Ishikawa (cell line): Measurements from ENCODE around the gene ZNF454.

Source experiments
- CEBPB ChIP-seq: IDR thresholded peaks from 2 replicates; pipeline ENCODE4 v1.6.1; 2012
- CREB1 ChIP-seq: IDR thresholded peaks from 2 replicates; pipeline ENCODE4 v1.6.1; 2012; ENCODE audit warnings: low read depth
- EGR1 ChIP-seq: IDR thresholded peaks from 2 replicates; pipeline ENCODE4 v1.6.1; 2012
- EP300 ChIP-seq: IDR thresholded peaks from 2 replicates; pipeline ENCODE4 v1.6.1; 2012; ENCODE audit warnings: borderline replicate concordance
- FOXM1 ChIP-seq: IDR thresholded peaks from 2 replicates; pipeline ENCODE4 v1.6.1; 2012; ENCODE audit warnings: low read depth, borderline replicate concordance
- NFIC ChIP-seq: IDR thresholded peaks from 2 replicates; pipeline ENCODE4 v1.6.1; 2012
- RAD21 ChIP-seq: IDR thresholded peaks from 2 replicates; pipeline ENCODE4 v1.6.1; 2012; ENCODE audit warnings: low read depth
- REST ChIP-seq: IDR thresholded peaks from 2 replicates; pipeline ENCODE4 v1.6.1; 2012; ENCODE audit warnings: low read depth, mild to moderate bottlenecking
- TAF1 ChIP-seq: IDR thresholded peaks from 2 replicates; pipeline ENCODE4 v1.6.1; 2012; ENCODE audit warnings: low read depth, mild to moderate bottlenecking
- TCF12 ChIP-seq: IDR thresholded peaks from 2 replicates; pipeline ENCODE4 v1.6.1; 2012; ENCODE audit warnings: low read depth
- TEAD4 ChIP-seq: IDR thresholded peaks from 2 replicates; pipeline ENCODE4 v1.6.1; 2012
- YY1 ChIP-seq: IDR thresholded peaks from 2 replicates; pipeline ENCODE4 v1.6.1; 2012; ENCODE audit warnings: low read depth
- ZBTB7A ChIP-seq: IDR thresholded peaks from 2 replicates; pipeline ENCODE4 v1.6.1; 2012; ENCODE audit warnings: low read depth
- TF ChIP-seq, protein P1 (sequence below): IDR thresholded peaks from 2 replicates; pipeline ENCODE4 v1.6.1; 2012
- TF ChIP-seq, protein P2 (sequence below): IDR thresholded peaks from 2 replicates; pipeline ENCODE4 v1.6.1; 2012

ZNF454 gene

GRCh38 chr5:178940569-178941360, at the start of gene ZNF454:
TSS of gene ZNF454 (plus strand) at chr5:178941198. CDS start at chr5:178942792, 1,594 bp downstream.
- TF ChIP-seq CREB1 (no peak), TAF1 (no peak), TCF12 (no peak)

DNA sequence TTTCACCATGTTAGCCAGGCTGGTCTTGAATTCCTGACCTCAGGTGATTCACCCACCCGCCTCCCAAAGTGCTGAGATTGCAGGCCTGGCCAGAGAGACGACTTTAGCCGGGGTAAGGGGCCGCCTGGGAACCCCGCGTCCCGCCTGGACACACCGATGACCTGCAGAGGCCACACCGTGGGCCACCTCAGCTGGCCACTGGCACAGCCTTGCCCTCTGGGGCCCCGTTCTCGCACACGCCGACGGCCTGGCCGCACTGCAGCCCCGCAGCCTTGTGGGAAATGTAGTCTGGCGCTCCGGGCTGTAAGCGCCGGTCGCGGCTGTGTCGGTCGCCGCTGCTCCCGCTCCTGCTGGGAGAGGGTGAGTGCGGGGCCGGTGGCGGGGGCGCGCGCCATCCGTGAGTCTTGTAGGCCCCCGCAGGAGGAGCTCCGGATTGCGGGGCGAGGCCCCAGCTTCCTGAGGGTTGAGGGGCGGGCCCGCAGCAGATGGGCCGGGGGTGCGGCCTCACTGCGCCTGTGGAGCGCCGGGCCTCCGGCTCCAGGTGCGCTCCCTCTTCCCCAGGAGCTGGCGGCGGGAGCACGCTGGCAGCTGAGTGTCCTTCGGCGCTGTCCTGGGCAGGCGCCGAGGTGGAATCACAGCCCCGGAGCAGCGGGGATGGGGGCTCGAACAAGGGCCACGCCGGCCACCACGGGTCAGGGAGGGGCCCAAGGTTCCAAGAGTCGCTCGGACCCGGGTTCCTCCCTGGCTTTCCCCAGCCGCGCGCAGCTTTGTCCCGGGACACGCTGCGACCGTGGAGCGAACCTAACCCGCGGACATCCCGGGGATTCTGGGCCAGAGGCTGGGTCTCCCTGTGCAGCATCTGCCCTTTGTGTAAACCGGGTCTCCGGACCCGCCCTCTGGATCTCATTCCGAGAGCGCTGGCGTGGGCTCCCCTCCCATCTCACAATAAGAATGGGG, 45.1 kb upstream of the ZNF454 start, which contains the start of gene ZFP2:
Gene ZFP2, plus strand, starts transcription at position 299 of the 957 bp plus-strand sequence. CDS start 35,401 bp downstream, outside the sequence.
- TF ChIP-seq CREB1, result no peak
- TF ChIP-seq, protein P1, sequence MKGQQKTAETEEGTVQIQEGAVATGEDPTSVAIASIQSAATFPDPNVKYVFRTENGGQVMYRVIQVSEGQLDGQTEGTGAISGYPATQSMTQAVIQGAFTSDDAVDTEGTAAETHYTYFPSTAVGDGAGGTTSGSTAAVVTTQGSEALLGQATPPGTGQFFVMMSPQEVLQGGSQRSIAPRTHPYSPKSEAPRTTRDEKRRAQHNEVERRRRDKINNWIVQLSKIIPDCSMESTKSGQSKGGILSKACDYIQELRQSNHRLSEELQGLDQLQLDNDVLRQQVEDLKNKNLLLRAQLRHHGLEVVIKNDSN, result no peak
- TF ChIP-seq TAF1, result peak; percentile 57
- no peak for TF ChIP-seq YY1
- TF ChIP-seq, protein P2, sequence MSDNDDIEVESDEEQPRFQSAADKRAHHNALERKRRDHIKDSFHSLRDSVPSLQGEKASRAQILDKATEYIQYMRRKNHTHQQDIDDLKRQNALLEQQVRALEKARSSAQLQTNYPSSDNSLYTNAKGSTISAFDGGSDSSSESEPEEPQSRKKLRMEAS, result peak; percentile 54; the same call in 1 of the 2 replicates
- 0 out of 2 replicates have a peak, but pooled peaks have one; percentile 6 for TF ChIP-seq NFIC
- no peak for TF ChIP-seq CEBPB
- TF ChIP-seq TCF12, result peak; percentile 43; the same call in 1 of the 2 replicates
- TF ChIP-seq FOXM1, result no peak
- no peak for TF ChIP-seq ZBTB7A

DNA sequence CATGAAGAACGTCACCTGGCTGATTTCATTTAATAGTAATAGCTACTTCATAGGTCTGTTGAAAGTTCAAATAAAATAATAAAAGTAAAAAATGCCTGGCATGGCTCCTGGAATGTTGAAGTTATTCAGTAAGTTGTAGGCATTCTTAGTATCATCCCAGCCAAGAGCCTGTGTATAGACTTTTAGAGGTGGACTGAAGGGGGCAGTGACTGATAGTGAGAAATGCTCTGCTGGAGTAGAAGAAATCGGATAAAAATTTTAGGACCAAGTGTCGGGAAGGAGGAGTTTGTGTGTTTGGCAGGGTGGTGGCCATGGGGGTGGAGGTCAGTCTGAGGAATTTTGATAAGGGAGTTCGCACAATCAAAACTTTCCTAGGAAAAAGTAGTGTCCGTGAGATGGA, 41.7 kb upstream of the ZNF454 start:
- TF ChIP-seq NFIC, result no peak
- TF ChIP-seq TCF12, result no peak
- TF ChIP-seq, protein P2, result no peak

DNA sequence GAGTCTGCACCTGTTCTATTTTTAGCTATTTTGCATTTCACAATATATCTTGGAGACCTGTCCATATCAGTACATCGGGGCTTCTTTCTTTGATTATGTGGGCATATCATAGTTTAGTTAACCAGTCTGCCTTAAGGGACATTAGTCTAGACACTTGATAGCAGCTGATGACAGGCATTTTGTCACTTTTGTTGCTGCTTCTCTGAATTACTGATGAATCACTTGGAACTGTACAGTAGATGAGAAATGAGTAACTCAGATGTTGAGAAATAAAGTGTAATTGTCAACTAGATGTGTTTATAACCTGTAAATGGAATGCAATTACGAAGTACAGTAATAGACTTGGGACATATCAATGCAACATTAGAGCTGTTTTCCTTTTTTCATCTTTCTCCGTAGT, 38.1 kb upstream of the ZNF454 start:
- TF ChIP-seq CEBPB (no peak), TCF12 (no peak), NFIC (no peak), TAF1 (no peak), CREB1 (no peak), RAD21 (no peak), EGR1 (no peak), FOXM1 (no peak), ZBTB7A (no peak), TEAD4 (no peak), YY1 (no peak), REST (no peak), EP300 (no peak)
- TF ChIP-seq, protein P1, result no peak
- TF ChIP-seq, protein P2, result no peak

- TF ChIP-seq REST, result no peak
- no peak for TF ChIP-seq CREB1
- TF ChIP-seq ZBTB7A, result no peak
- TF ChIP-seq TCF12, result no peak
- TF ChIP-seq RAD21, result no peak
- no peak for TF ChIP-seq FOXM1
- no peak for TF ChIP-seq NFIC
- no peak for TF ChIP-seq CEBPB
- no peak for TF ChIP-seq EP300
- TF ChIP-seq YY1, result no peak
- no peak for TF ChIP-seq TEAD4
- TF ChIP-seq, protein P1, result no peak
- TF ChIP-seq EGR1, result no peak
- TF ChIP-seq, protein P2, result no peak
- TF ChIP-seq TAF1, result no peak
These were observed 8.9 kb upstream of the ZNF454 start for GRCh38 chr5:178931846-178932760.
